Liver (tissue), 9 donors: Measurements from ENCODE around the gene ZNF488. TPM values are rescaled to one million over a fixed set of nuclear protein-coding genes. Genes with fewer than 3 reads are reported as not detected.

Source experiments
- DNase-seq: peaks from one replicate; pipeline ENCODE4 v3.0.0-alpha.2; 2017; ENCODE audit warnings: low spot score
- H3K27ac ChIP-seq, 2 donors: one replicate each; pipeline ENCODE4 v1.7.0; 2013; ENCODE audit warnings: inconsistent platforms in 2 of 2, low read length in 2 of 2, control low read depth in 1 of 2, low read depth in 1 of 2, mild to moderate bottlenecking in 1 of 2
- H3K27me3 ChIP-seq, 4 donors: one replicate each; pipeline versions ENCODE4 v1.6.1 to v1.7.0; 2013; ENCODE audit warnings: low read length in 3 of 4, inconsistent platforms in 1 of 4, mild to moderate bottlenecking in 1 of 4, moderate library complexity in 1 of 4; ENCODE audit not compliant: control insufficient read depth in 4 of 4, insufficient read depth in 4 of 4
- H3K36me3 ChIP-seq, 4 donors: one replicate each; pipeline versions ENCODE4 v1.6.1 to v1.7.0; 2013; ENCODE audit warnings: low read length in 3 of 4, mild to moderate bottlenecking in 3 of 4, low read depth in 1 of 4, moderate library complexity in 1 of 4; ENCODE audit not compliant: control insufficient read depth in 4 of 4, insufficient read depth in 3 of 4
- H3K4me1 ChIP-seq, 4 donors: one replicate each; pipeline versions ENCODE4 v1.6.1 to v1.7.0; 2013; ENCODE audit warnings: low read length in 3 of 4, mild to moderate bottlenecking in 3 of 4, moderate library complexity in 1 of 4; ENCODE audit not compliant: control insufficient read depth in 4 of 4, insufficient read depth in 4 of 4
- H3K4me3 ChIP-seq, 3 donors: one replicate each; pipeline versions ENCODE4 v1.6.1 to v1.7.0; 2013; ENCODE audit warnings: low read length in 3 of 3, control low read depth in 1 of 3, low read depth in 1 of 3, mild to moderate bottlenecking in 1 of 3
- H3K9ac ChIP-seq, 2 donors: one replicate each; pipeline ENCODE4 v1.7.0; 2013; ENCODE audit warnings: low read length in 2 of 2, mild to moderate bottlenecking in 2 of 2, moderate library complexity in 2 of 2, control low read depth in 1 of 2, low read depth in 1 of 2
- H3K9me3 ChIP-seq, 4 donors: one replicate each; pipeline versions ENCODE4 v1.6.1 to v1.7.0; 2013; ENCODE audit warnings: low read length in 3 of 4; ENCODE audit not compliant: control insufficient read depth in 4 of 4
- ATF3 ChIP-seq: IDR thresholded peaks from 2 replicates; pipeline ENCODE4 v1.6.1; 2016; ENCODE audit warnings: antibody characterized with exemption
- CTCF ChIP-seq: fragments of 150-350 bp; IDR thresholded peaks from 2 replicates; pipeline ENCODE4 v1.5.1; 2017; ENCODE audit warnings: improper control_type of control experiment, low read depth, low read length; ENCODE audit not compliant: missing input control
- EGR1 ChIP-seq, 2 donors: IDR thresholded peaks; 2 replicates each; pipeline ENCODE4 v1.6.1; 2016 to 2018; ENCODE audit warnings: antibody characterized with exemption in 2 of 2, low read depth in 2 of 2
- FOXA1 ChIP-seq: IDR thresholded peaks from 2 replicates; pipeline ENCODE4 v1.6.1; 2016; ENCODE audit warnings: antibody characterized with exemption
- FOXA2 ChIP-seq: IDR thresholded peaks from 2 replicates; pipeline ENCODE4 v1.6.1; 2016; ENCODE audit warnings: antibody characterized with exemption
- GABPA ChIP-seq, 2 donors: IDR thresholded peaks in 1 of 2; conservative IDR thresholded peaks in 1 of 2; 2 replicates each; pipeline ENCODE4 v1.6.1; 2016; ENCODE audit warnings: antibody characterized with exemption in 2 of 2, mild to moderate bottlenecking in 1 of 2, moderate library complexity in 1 of 2
- HNF4A ChIP-seq, 2 donors: conservative IDR thresholded peaks; 2 replicates each; pipeline ENCODE4 v1.6.1; 2016; ENCODE audit warnings: antibody characterized with exemption in 2 of 2, mild to moderate bottlenecking in 2 of 2
- HNF4G ChIP-seq: IDR thresholded peaks from 2 replicates; pipeline ENCODE4 v1.6.1; 2016; ENCODE audit warnings: antibody characterized with exemption
- JUND ChIP-seq, 2 donors: IDR thresholded peaks; 2 replicates each; pipeline ENCODE4 v1.6.1; 2016; ENCODE audit warnings: antibody characterized with exemption in 2 of 2
- NR2F2 ChIP-seq: IDR thresholded peaks from 2 replicates; pipeline ENCODE4 v1.6.1; 2016; ENCODE audit warnings: antibody characterized with exemption
- RAD21 ChIP-seq, 2 donors: IDR thresholded peaks; 2 replicates each; pipeline ENCODE4 v1.6.1; 2016; ENCODE audit warnings: antibody characterized with exemption in 2 of 2, mild to moderate bottlenecking in 2 of 2
- REST ChIP-seq: IDR thresholded peaks from 2 replicates; pipeline ENCODE4 v1.6.1; 2016; ENCODE audit warnings: antibody characterized with exemption, mild to moderate bottlenecking
- RXRA ChIP-seq, 2 donors: IDR thresholded peaks; 2 replicates each; pipeline ENCODE4 v1.6.1; 2017 to 2018; ENCODE audit warnings: antibody characterized with exemption in 2 of 2, mild to moderate bottlenecking in 1 of 2
- SP1 ChIP-seq: IDR thresholded peaks from 2 replicates; pipeline ENCODE4 v1.6.1; 2018; ENCODE audit warnings: antibody characterized with exemption, mild to moderate bottlenecking
- TAF1 ChIP-seq: conservative IDR thresholded peaks from 2 replicates; pipeline ENCODE4 v1.6.1; 2016; ENCODE audit warnings: antibody characterized with exemption, mild to moderate bottlenecking
- YY1 ChIP-seq: IDR thresholded peaks from 2 replicates; pipeline ENCODE4 v1.6.1; 2016; ENCODE audit warnings: antibody characterized with exemption, mild to moderate bottlenecking
- WGBS: extraction: QIAGEN DNeasy Blood & Tissue Kit; methylation state at CpG from one replicate; pipeline ENCODE4 v1.1.7; 2013; 5-methylcytosine and 5-hydroxymethylcytosine counted together
- polyA plus RNA-seq, 2 donors: library from polyadenylated mRNA; stranded (reverse) in 1 of 2; unstranded in 1 of 2; fragments of 200-250 nt in 1 of 2; fragments of >200 nt in 1 of 2; fragmentation: Nextera tagmentation in 1 of 2; extraction: Ambion mirVana in 1 of 2; gene quantifications; one replicate each; pipeline versions ENCODE4 v1.2.1 to v1.2.3, GENCODE V29; 2013 to 2015
- total RNA-seq, 2 donors: library from RNA; depleted of rRNA; stranded (reverse); fragments of >200 nt; gene quantifications; one replicate each; pipeline ENCODE4 v1.2.3, GENCODE V29; 2014
- TF ChIP-seq, protein P1 (sequence below): IDR thresholded peaks from 2 replicates; pipeline ENCODE4 v1.6.1; 2016; ENCODE audit warnings: antibody characterized with exemption
- TF ChIP-seq, protein P2 (sequence below): IDR thresholded peaks from 2 replicates; pipeline ENCODE4 v1.6.1; 2016; ENCODE audit warnings: antibody characterized with exemption
- donor health status: healthy.
- donor health status: healthy.
- donor health status: healthy.
- donor health status: healthy.
- donor health status: healthy.

The ZNF488 gene
- total and polyA plus RNA-seq, 4 donors: 0.02 to 0.09 TPM; not detected in 2

DNA sequence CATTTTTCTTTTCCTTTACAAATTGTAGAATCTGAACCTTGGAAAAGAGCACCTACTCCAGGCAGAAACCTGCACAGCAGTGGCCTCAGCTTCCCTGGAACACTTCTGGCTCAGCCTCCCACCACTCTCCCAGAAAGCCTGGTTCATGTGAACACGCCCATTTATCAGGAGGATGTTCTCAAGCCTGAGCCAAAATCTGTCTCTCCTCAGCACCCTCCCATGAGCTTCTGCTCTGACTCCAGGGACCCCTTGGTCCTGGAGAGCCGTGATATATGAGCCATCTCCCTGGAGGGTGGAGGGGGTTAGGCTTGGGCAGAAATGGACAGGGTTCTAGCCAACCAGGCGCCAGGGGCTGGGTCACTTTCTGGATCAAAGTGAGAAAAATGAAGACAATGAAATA, 51.7 kb downstream of the ZNF488 start:
- TF ChIP-seq NR2F2 (no peak), GABPA (IDR thresholded peaks at IDR 0.05 in 1 of 2, conservative IDR thresholded peaks at IDR 0.05 in 1 of 2) (no peak), RAD21 (IDR thresholded peaks at IDR 0.05) (no peak), CTCF (no peak), EGR1 (IDR thresholded peaks at IDR 0.05; ENCODE audit: low read depth in 2 of 2) (no peak), HNF4A (conservative IDR thresholded peaks at IDR 0.05) (no peak), ATF3 (no peak), FOXA2 (no peak), TAF1 (no peak), SP1 (no peak), FOXA1 (no peak), YY1 (no peak), RXRA (IDR thresholded peaks at IDR 0.05) (no peak), REST (no peak), HNF4G (no peak), JUND (IDR thresholded peaks at IDR 0.05) (no peak)
- TF ChIP-seq, protein P1, sequence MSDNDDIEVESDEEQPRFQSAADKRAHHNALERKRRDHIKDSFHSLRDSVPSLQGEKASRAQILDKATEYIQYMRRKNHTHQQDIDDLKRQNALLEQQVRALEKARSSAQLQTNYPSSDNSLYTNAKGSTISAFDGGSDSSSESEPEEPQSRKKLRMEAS: no peak
- TF ChIP-seq, protein P2, sequence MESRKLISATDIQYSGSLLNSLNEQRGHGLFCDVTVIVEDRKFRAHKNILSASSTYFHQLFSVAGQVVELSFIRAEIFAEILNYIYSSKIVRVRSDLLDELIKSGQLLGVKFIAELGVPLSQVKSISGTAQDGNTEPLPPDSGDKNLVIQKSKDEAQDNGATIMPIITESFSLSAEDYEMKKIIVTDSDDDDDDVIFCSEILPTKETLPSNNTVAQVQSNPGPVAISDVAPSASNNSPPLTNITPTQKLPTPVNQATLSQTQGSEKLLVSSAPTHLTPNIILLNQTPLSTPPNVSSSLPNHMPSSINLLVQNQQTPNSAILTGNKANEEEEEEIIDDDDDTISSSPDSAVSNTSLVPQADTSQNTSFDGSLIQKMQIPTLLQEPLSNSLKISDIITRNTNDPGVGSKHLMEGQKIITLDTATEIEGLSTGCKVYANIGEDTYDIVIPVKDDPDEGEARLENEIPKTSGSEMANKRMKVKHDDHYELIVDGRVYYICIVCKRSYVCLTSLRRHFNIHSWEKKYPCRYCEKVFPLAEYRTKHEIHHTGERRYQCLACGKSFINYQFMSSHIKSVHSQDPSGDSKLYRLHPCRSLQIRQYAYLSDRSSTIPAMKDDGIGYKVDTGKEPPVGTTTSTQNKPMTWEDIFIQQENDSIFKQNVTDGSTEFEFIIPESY: no peak
- H3K27ac ChIP-seq: no peak overlapping the region
- no peak overlapping the region for H3K9ac ChIP-seq
- peaks cover 0 to 12% (median 4%) of the 10 kb centered on the region in 4 donors for H3K4me1 ChIP-seq
- H3K4me3 ChIP-seq: no peak overlapping the region
- H3K27me3 ChIP-seq: no peaks in the 10 kb centered on the region
- 90% methylated on average over 3 of the region's 3 CpGs for WGBS
- H3K36me3 ChIP-seq: no peaks in the 10 kb centered on the region
- no peaks in the 10 kb centered on the region for H3K9me3 ChIP-seq
- DNase-seq: no peak
